ENCODE measurements around the gene NFATC3. TPM values are rescaled to one million over a fixed set of nuclear protein-coding genes. Genes with fewer than 3 reads are reported as not detected.

The NFATC3 gene
- total and polyA plus RNA-seq, 2 donors from 2014 or later = 15.0 to 37.7 TPM

DNA sequence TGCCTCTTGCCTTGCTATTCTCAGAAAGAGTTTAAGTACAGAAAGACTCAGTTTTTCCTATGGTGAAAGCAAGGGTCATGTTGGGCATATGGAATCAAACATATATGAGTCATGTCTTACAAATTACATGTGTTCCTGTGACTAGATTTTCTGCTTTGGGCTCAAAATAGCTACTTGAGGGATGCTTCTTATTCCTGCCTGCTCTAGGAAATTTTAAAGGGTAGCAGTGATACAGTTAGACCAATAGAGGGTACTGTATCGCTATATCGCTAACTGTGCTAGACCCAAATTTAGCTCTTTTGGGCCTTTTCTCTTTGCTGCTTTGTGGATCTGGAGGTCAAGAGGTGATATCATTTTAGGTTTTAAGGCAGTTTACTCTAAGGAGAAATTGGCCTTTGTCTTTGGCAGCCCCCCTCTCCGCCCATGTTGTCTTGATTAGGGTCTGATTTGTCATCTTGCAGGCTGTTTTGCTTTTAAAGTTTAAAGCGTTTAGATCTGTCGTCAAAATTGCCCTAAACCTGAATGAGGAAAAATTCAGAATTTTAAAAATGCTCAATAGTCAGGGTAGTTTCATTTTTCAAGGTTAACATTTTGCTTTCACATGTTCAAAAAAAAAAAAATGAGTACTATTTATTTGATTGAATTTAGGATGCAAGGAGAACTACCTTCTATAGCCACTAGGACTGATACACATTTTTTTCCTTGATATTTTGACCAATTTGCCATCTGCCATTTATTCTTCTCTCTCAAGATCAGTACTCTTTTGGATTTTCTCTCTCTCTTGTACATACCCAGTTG is 8.8 kb downstream of the NFATC3 start:
- H3K4me3 ChIP-seq (ENCODE audit: low read length in 3 of 3) = no peak overlapping the region
- H3K4me1 ChIP-seq (ENCODE audit: control insufficient read depth in 2 of 3, insufficient read depth in 2 of 3, low read depth in 1 of 3, low read length in 3 of 3) = peaks cover 0 to 19% (median 4%) of the 10 kb centered on the region in 3 donors

DNA sequence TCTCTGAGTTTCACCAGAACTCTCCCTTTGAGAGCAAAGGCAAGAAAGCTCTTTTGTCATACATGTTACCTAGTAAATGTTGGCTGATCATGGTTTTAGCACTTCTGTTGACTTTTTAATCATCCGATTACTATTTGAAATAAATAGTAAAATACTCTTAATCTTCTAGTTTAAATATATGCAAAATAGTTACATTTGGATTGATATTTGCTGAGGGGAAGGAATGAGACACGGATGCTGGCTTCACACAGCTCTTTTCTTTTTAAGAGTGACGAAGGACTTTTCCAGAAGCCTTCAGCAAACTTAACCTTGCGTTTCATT is 9.4 kb downstream of the NFATC3 start:
- TF ChIP-seq, protein P1, sequence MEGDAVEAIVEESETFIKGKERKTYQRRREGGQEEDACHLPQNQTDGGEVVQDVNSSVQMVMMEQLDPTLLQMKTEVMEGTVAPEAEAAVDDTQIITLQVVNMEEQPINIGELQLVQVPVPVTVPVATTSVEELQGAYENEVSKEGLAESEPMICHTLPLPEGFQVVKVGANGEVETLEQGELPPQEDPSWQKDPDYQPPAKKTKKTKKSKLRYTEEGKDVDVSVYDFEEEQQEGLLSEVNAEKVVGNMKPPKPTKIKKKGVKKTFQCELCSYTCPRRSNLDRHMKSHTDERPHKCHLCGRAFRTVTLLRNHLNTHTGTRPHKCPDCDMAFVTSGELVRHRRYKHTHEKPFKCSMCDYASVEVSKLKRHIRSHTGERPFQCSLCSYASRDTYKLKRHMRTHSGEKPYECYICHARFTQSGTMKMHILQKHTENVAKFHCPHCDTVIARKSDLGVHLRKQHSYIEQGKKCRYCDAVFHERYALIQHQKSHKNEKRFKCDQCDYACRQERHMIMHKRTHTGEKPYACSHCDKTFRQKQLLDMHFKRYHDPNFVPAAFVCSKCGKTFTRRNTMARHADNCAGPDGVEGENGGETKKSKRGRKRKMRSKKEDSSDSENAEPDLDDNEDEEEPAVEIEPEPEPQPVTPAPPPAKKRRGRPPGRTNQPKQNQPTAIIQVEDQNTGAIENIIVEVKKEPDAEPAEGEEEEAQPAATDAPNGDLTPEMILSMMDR (IDR thresholded peaks at IDR 0.05; ENCODE audit: borderline replicate concordance, extremely low read depth, insufficient read depth) = no peak
- Histone ChIP-seq H3K27me3 (ENCODE audit: control insufficient read depth, insufficient read depth, low read length) (no peaks in the 10 kb centered on the region), H3K27ac (ENCODE audit: low read depth in 2 of 2, low read length in 2 of 2) (no peak overlapping the region), H3K4me3 (ENCODE audit: low read length in 3 of 3) (no peak overlapping the region), H3K4me1 (ENCODE audit: control insufficient read depth in 2 of 3, insufficient read depth in 2 of 3, low read depth in 1 of 3, low read length in 3 of 3) (peaks cover 0 to 19% (median 4%) of the 10 kb centered on the region in 3 donors), H3K9ac (ENCODE audit: low read length in 3 of 3) (no peak overlapping the region), H3K36me3 (ENCODE audit: control insufficient read depth in 2 of 3, insufficient read depth in 3 of 3, low read length in 3 of 3) (no peaks in the 10 kb centered on the region), H3K9me3 (ENCODE audit: control insufficient read depth in 2 of 3, insufficient read depth in 1 of 3, low read length in 3 of 3) (no peaks in the 10 kb centered on the region)
- FAIRE-seq (no peak), DNase-seq (no peak)
- intact Hi-C loops (cut with DNase I) = loop anchor here (10.0 kb wide), 1 partner anchor 120 kb away; no protein-coding TSS in a partner anchor

More for the DNA sequence above, 8.8 kb downstream of the NFATC3 start:
- H3K9ac ChIP-seq (ENCODE audit: low read length in 3 of 3) = no peak overlapping the region
- TF ChIP-seq, protein P1 (IDR thresholded peaks at IDR 0.05; ENCODE audit: borderline replicate concordance, extremely low read depth, insufficient read depth) = peak; percentile 41
- DNase-seq = no peak
- intact Hi-C loops (cut with DNase I) = loop anchor here (10.0 kb wide), 1 partner anchor 121 kb away; no protein-coding TSS in a partner anchor
- no peaks in the 10 kb centered on the region for H3K27me3 ChIP-seq (ENCODE audit: control insufficient read depth, insufficient read depth, low read length)
- H3K9me3 ChIP-seq (ENCODE audit: control insufficient read depth in 2 of 3, insufficient read depth in 1 of 3, low read length in 3 of 3) = no peaks in the 10 kb centered on the region
- no peaks in the 10 kb centered on the region for H3K36me3 ChIP-seq (ENCODE audit: control insufficient read depth in 2 of 3, insufficient read depth in 3 of 3, low read length in 3 of 3)
- no peak for FAIRE-seq
- H3K27ac ChIP-seq (ENCODE audit: low read depth in 2 of 2, low read length in 2 of 2) = no peak overlapping the region

DNA sequence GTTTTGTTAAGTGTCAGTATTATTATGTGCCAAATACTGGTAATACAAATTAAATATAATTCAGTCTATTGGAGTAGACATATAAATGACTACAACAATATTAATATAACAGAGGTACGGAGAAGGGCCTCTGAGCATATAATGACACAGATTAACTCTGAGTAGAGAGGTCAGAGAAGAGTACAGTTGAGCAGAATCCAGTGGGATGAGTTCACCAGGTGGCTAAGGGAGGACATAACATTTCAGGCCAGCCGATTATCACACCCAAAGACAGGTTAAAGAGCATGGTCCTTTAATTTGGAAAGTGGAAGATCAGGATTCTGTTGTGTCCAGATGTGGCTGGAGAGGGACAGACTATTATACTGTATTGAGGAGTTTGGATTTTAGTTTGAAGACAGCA is 11.3 kb downstream of the NFATC3 start:
- Histone ChIP-seq H3K27me3 (ENCODE audit: control insufficient read depth, insufficient read depth, low read length) (no peaks in the 10 kb centered on the region), H3K9ac (ENCODE audit: low read length in 3 of 3) (no peak overlapping the region), H3K4me1 (ENCODE audit: control insufficient read depth in 2 of 3, insufficient read depth in 2 of 3, low read depth in 1 of 3, low read length in 3 of 3) (peaks cover 0 to 18% (median under 1%) of the 10 kb centered on the region in 3 donors), H3K4me3 (ENCODE audit: low read length in 3 of 3) (no peak overlapping the region), H3K36me3 (ENCODE audit: control insufficient read depth in 2 of 3, insufficient read depth in 3 of 3, low read length in 3 of 3) (no peaks in the 10 kb centered on the region), H3K27ac (ENCODE audit: low read depth in 2 of 2, low read length in 2 of 2) (peak overlapping the region; percentile 37 to 72), H3K9me3 (ENCODE audit: control insufficient read depth in 2 of 3, insufficient read depth in 1 of 3, low read length in 3 of 3) (no peaks in the 10 kb centered on the region)
- TF ChIP-seq, protein P1 (IDR thresholded peaks at IDR 0.05; ENCODE audit: borderline replicate concordance, extremely low read depth, insufficient read depth) = no peak
- intact Hi-C loops (cut with DNase I) = loop anchor here (10.0 kb wide), 1 partner anchor 118 kb away; no protein-coding TSS in a partner anchor
- FAIRE-seq (no peak), DNase-seq (no peak)

All from kidney (tissue), 14 donors.